NB4 (cell line): ENCODE data around the gene IFT52.

Experiments
- CTCF ChIP-seq: IDR thresholded peaks from one replicate; pipeline ENCODE4 v1.5.1; 2012; ENCODE audit warnings: low read depth, low read length
- MAX ChIP-seq: IDR thresholded peaks from 2 replicates; pipeline ENCODE4 v1.6.1; 2011; ENCODE audit warnings: low read depth, low read length

- TF ChIP-seq CTCF, result no peak
- no peak for TF ChIP-seq MAX
Measured at GRCh38 chr20:43542161-43542560, 48.6 kb upstream of the IFT52 start.
